Hippocampal formation (tissue), 2 donors: Measurements from ENCODE around the gene RAB7A.
"Not testable (repeated sequence)": the region's sequence is repeated elsewhere in the genome, so short reads cannot be mapped to it uniquely, and the experiment has no call there.

Source experiments
- DNase-seq, 2 donors: peaks; one replicate each; lab custom pipeline; 2025; lab: John Stamatoyannopoulos, UW

Gene RAB7A

GRCh38 chr3:128753715-128754114 is 27.7 kb downstream of the RAB7A start:
- DNase-seq: no peak

DNA sequence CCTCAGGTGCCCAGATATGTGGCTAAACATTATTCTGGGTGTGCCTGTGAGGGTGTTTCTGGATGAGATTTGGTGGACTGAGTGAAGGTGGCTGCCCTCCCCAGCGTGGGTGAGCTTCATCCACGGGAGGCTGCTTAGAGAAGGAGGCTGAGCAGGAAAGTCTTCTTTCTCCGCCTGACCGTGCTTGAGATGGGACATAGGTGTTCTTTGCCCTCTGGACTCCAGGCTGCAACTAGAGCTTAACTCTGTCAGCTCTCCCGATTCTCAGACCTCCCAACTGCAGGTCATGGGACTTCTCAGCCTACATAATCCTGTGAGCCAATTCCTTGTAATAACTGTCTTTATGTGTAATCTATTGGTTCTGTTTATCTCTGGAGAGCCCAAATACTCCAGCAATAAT is 34.1 kb downstream of the RAB7A start:
- DNase-seq: no peak

- DNase-seq: no peak
These were observed 34.9 kb downstream of the RAB7A start for GRCh38 chr3:128760881-128761280.

GRCh38 chr3:128761392-128761791 is 35.4 kb downstream of the RAB7A start:
- no peak for DNase-seq

- DNase-seq: no peak
These were observed 38.0 kb downstream of the RAB7A start for GRCh38 chr3:128763967-128764366.

GRCh38 chr3:128764863-128765262 is 38.9 kb downstream of the RAB7A start:
- DNase-seq: no peak

DNA sequence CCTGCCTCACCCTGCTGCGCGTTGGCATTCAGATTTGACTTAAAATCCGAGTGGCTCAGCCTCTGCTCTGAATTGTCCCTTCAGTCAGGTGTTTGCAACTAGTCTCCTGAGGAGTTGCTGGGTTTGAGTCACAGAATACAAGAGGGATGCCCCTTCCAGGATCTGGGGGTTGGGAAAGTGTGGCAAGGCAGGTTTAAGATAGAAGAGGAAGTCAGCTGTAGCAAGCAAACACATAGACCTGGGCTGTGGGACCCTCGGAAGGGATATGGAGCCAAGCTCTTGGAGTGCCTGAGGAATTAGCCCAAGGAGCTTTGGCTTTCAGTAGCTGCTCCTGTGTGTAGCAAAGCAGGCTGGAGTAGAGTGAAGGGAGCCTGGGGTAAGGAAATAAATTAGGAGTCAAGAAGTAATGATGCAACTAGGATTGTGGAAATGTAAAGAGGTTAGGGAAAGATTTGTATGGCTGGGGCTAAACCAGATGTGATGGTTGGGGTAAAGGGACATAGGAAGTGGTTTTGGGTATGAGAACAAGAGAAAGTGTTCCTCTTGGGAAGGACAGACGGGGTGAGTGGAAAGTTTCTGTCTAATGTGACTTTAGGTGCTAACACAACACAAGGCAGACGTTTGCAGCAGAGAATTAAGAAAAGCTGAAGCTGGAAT is 41.2 kb downstream of the RAB7A start:
- no peak for DNase-seq

DNA sequence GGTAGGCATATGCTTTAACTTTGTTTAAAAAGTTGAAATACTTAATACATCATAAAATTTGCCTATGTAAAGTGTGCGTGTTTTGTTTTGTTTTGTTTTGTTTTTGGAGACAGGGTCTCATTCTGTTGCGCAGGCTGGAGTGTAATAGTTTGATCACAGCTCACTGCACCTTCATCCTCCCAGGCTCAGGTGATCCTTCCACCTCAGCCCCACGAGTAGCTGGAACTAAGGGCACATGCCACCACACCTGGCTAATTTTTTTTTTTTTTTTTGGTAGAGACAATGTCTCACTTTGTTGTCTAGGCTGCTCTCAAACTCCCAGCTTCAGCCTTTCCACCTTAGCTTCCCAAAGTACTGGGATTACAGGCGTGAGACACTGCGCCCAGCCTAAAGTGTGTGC is 42.5 kb downstream of the RAB7A start:
- DNase-seq: no peak

GRCh38 chr3:128770387-128770786 is 44.4 kb downstream of the RAB7A start:
- DNase-seq: no peak

- not testable (repeated sequence) for DNase-seq
These were observed 47.2 kb downstream of the RAB7A start for GRCh38 chr3:128773189-128773588.

DNA sequence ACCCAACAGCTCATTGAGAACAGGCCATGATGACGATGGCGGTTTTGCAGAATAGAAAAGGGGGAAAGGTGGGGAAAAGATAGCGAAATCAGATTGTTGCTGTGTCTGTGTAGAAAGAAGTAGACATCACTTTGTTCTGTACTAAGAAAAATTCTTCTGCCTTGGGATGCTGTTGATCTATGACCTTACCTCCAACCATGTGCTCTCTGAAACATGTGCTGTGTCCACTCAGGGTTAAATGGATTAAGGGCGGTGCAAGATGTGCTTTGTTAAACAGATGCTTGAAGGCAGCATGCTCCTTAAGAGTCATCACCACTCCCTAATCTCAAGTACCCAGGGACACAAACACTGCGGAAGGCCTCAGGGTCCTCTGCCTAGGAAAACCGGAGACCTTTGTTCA is 47.6 kb downstream of the RAB7A start:
- not testable (repeated sequence) for DNase-seq

DNA sequence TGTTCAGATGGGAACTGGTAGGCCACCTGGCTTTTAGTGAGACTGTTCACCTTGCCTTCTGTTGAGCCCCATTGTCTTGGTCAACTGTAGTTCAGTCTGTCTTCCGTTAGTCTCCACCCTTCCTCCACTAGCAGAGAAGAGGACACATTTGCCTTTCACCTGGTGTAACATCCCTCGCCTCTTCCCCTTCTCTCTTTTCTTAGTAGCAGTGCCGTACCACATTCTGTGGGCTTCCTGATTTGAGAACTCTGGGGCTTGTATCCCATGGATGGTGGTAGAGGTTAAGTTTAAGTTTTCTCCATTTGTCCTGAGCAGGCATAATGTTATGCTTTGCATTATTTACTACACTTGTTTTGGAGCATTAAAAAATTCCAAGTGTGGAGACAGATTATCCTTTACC is 49.3 kb downstream of the RAB7A start:
- no peak for DNase-seq

DNA sequence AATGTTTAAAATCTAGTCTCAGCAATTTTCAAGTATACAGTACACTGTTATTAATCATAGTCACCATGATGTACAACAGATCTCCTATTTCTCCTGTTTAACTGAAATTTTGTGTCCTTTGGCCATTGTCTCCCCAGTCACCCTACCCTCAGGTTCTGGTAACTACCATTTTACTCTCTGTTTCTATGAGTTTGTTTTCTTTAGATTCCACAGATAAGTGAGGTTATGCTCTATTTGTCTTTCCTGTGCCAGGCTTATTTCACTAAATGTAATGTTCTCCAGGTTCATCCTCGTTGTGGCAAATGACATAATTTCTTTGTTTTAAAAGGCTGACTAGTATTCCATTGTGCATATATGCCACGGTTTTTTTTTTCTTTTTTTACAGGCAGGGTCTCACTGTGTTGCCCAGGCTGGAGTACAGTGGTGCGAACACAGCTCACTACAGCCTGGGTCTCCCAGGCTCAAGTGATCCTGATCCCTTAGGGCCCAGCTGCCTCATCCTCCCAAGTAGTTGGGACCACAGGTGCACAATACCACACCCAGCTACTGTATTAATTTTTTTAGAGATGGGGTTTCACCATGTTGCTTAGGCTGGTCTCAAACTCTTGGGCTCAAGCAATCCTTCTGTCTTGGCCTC is 50.0 kb downstream of the RAB7A start:
- DNase-seq: no peak

GRCh38 chr3:128780101-128780837 is 54.3 kb downstream of the RAB7A start:
- DNase-seq: no peak

GRCh38 chr3:128781164-128781563 is 55.2 kb downstream of the RAB7A start:
- no peak for DNase-seq

DNA sequence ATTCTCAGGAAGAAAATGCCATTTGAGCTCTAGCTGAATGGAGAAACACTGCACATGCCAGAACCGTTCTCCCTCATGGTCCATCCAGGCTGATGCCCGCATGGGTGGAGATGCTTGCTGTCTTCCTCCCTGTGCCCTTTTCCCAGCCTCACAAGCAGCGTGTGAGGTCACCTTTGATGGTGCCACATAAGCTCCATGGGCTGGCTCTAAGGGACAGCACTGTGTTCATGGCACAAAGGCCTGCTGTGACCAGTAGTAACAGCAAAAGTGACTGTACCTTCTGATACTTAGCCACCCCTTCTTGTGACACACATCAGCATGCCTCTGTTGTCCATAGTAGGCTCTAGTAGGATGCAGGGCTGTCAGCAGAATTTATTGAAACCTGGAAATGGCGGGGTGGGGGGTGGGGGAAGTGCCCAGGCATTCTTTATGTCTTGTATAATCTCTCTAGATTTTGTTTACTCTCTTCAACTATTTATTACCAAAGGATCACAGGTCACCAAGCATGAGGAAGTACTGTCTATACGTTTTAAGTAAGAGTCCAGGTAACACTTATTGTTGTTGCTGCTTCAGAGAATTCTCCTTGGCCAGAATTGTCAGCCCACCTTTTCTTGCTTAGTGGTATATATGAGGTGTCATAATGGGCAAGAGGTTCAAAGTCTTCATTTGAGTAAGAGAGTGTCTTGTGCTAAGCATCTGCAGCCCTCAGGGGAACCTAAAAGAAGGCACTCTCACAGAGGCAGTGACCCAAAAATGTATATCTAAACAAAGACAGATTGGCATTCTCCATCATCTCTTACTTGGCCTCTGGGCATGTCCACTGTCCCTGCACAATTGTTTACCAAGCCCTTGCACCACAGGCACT is 56.5 kb downstream of the RAB7A start:
- no peak for DNase-seq

GRCh38 chr3:128783774-128784173 is 57.8 kb downstream of the RAB7A start:
- DNase-seq: no peak

GRCh38 chr3:128784232-128784631 is 58.2 kb downstream of the RAB7A start:
- peak; percentile 16 to 62 for DNase-seq

- DNase-seq: no peak
These were observed 58.9 kb downstream of the RAB7A start for GRCh38 chr3:128784843-128785242.

DNA sequence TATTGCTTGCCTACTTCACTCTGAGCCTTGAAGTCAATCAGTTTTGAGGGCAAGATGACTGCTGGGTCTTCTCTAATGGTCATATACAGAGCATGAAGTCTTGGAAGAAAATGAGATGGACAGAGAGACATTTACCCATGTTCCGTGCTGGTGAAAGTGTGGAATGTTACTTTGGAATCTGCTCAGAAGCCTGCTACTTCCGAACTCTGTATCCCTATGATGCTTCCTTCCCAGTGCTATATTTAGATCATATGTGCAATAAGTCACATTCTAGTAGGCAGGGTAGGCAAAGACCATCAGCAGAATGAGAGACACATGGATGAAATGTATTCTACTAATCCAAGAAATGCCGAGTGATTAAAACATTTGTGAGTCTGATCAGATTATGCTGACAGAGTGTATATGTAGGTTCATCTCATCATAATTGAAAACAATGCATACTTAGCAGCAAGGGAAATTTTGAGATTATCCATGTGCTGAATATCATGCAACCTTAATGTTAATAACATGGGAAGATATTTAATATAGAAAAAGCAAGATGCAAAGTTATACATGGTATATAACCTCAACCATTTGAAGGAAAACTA is 60.5 kb downstream of the RAB7A start:
- DNase-seq: no peak
